TTC549 (cell line): ENCODE measurements around the gene NFKBIA.
"Not testable (repeated sequence)": the region's sequence is repeated elsewhere in the genome, so short reads cannot be mapped to it uniquely, and the experiment has no call there.

Source experiments
- FAIRE-seq: peaks from 2 replicates; lab custom pipeline; 2012; peaks lifted over from hg19 to GRCh38; lab: Jason Lieb, UNC

Gene NFKBIA

GRCh38 chr14:35408026-35408425, 3.5 kb upstream of the NFKBIA start:
- no peak for FAIRE-seq

- no peak for FAIRE-seq
Measured at GRCh38 chr14:35407306-35407630, 2.7 kb upstream of the NFKBIA start.

GRCh38 chr14:35406506-35407305, 2.2 kb upstream of the NFKBIA start:
- peak; percentile 78 for FAIRE-seq

- FAIRE-seq: no peak
Measured at GRCh38 chr14:35406090-35406489, 1.5 kb upstream of the NFKBIA start.

GRCh38 chr14:35405304-35405996, 901 bp upstream of the NFKBIA start:
- no peak for FAIRE-seq

GRCh38 chr14:35403603-35404448, 723 bp downstream of the NFKBIA start:
- FAIRE-seq: no peak

GRCh38 chr14:35403114-35403602, 1.4 kb downstream of the NFKBIA start:
- FAIRE-seq: no peak

- FAIRE-seq: no peak
Measured at GRCh38 chr14:35402323-35403113, 2.0 kb downstream of the NFKBIA start.

GRCh38 chr14:35401422-35402265, 2.9 kb downstream of the NFKBIA start:
- no peak for FAIRE-seq

- no peak for FAIRE-seq
Measured at GRCh38 chr14:35400648-35401421, 3.7 kb downstream of the NFKBIA start.

- no peak for FAIRE-seq
Measured at GRCh38 chr14:35399083-35399937, 5.2 kb downstream of the NFKBIA start.

GRCh38 chr14:35398071-35398584, 6.4 kb downstream of the NFKBIA start:
- no peak for FAIRE-seq

- not testable (repeated sequence) for FAIRE-seq
Measured at GRCh38 chr14:35396610-35397009, 7.9 kb downstream of the NFKBIA start.

- FAIRE-seq: no peak
Measured at GRCh38 chr14:35395283-35395682, 9.3 kb downstream of the NFKBIA start.

GRCh38 chr14:35394326-35395013, 10.1 kb downstream of the NFKBIA start:
- FAIRE-seq: no peak

GRCh38 chr14:35393826-35394225, 10.7 kb downstream of the NFKBIA start:
- FAIRE-seq: no peak

- FAIRE-seq: no peak
Measured at GRCh38 chr14:35392103-35392502, 12.4 kb downstream of the NFKBIA start.

GRCh38 chr14:35391388-35391710, 13.2 kb downstream of the NFKBIA start:
- FAIRE-seq: no peak
